CD4-positive, alpha-beta T cell treated with Interferon alpha-2 for 1 hour (primary cell): ENCODE measurements around the gene GNB1L.

ENCODE experiments used
- DNase-seq, 2 donors: peaks; one replicate each; pipeline ENCODE4 v3.0.0-alpha.2; 2020 to 2022

Gene GNB1L

GRCh38 chr22:19859861-19860510, 5.3 kb upstream of the GNB1L start:
- DNase-seq: no peak

- no peak for DNase-seq
Observed at GRCh38 chr22:19857382-19857781, 2.7 kb upstream of the GNB1L start.

- peak; percentile 43 to 58 for DNase-seq
Observed at GRCh38 chr22:19855504-19856409, 1.1 kb upstream of the GNB1L start.

- DNase-seq: peak in 1 of 2 donors; percentile 10
Observed at GRCh38 chr22:19853879-19854777, 546 bp downstream of the GNB1L start.

GRCh38 chr22:19853058-19853878, 1.4 kb downstream of the GNB1L start:
- no peak for DNase-seq

GRCh38 chr22:19852177-19852781, 2.4 kb downstream of the GNB1L start:
- DNase-seq: no peak

- no peak for DNase-seq
Observed at GRCh38 chr22:19851291-19852176, 3.1 kb downstream of the GNB1L start.

GRCh38 chr22:19850763-19851109, 3.9 kb downstream of the GNB1L start:
- no peak for DNase-seq

- DNase-seq: no peak
Observed at GRCh38 chr22:19849835-19850762, 4.6 kb downstream of the GNB1L start.

GRCh38 chr22:19848298-19849224, 6.1 kb downstream of the GNB1L start:
- no peak for DNase-seq

GRCh38 chr22:19847345-19847632, 7.4 kb downstream of the GNB1L start:
- DNase-seq: no peak

- no peak for DNase-seq
Observed at GRCh38 chr22:19846620-19847344, 7.9 kb downstream of the GNB1L start.

- DNase-seq: no peak
Observed at GRCh38 chr22:19845054-19845722, 9.5 kb downstream of the GNB1L start.

GRCh38 chr22:19844377-19845053, 10.2 kb downstream of the GNB1L start:
- DNase-seq: peak; percentile 10 to 26

- no peak for DNase-seq
Observed at GRCh38 chr22:19843857-19844376, 10.8 kb downstream of the GNB1L start.

GRCh38 chr22:19843107-19843856, 11.4 kb downstream of the GNB1L start:
- DNase-seq: no peak
